GM18951 (cell line): Measurements from ENCODE around the gene ZDHHC1.

Experiments
- POLR2A ChIP-seq: IDR thresholded peaks from 4 replicates; pipeline ENCODE4 v1.6.1; 2011; ENCODE audit warnings: mild to moderate bottlenecking; ENCODE audit not compliant: insufficient read length, insufficient read depth; ENCODE audit errors: extremely low read depth
- in situ Hi-C: fragments of 300-500 bp; cut with MboI; formaldehyde crosslinking; loops from one replicate; pipeline ENCODE4 v1.12.0; 2022; ENCODE audit warnings: low sequenced_read_pairs, mixed read lengths, inconsistent platforms; ENCODE audit not compliant: unreplicated experiment

The ZDHHC1 gene

GRCh38 chr16:67456391-67457081, 40.3 kb upstream of the ZDHHC1 start:
- no peak for TF ChIP-seq POLR2A
- in situ Hi-C loops = no loop called here

- in situ Hi-C loops = no loop called here
- TF ChIP-seq POLR2A = no peak
These were observed 38.6 kb upstream of the ZDHHC1 start for GRCh38 chr16:67454852-67455251.

GRCh38 chr16:67454104-67454503, 37.8 kb upstream of the ZDHHC1 start:
- no peak for TF ChIP-seq POLR2A
- in situ Hi-C loops = no loop called here

GRCh38 chr16:67451704-67452435, 35.6 kb upstream of the ZDHHC1 start:
- in situ Hi-C loops = no loop called here
- TF ChIP-seq POLR2A = no peak

- TF ChIP-seq POLR2A = no peak
- in situ Hi-C loops = no loop called here
These were observed 34.9 kb upstream of the ZDHHC1 start for GRCh38 chr16:67451061-67451703.

- TF ChIP-seq POLR2A = no peak
- in situ Hi-C loops = no loop called here
These were observed 33.5 kb upstream of the ZDHHC1 start for GRCh38 chr16:67449739-67450138.

- no peak for TF ChIP-seq POLR2A
These were observed 33.1 kb upstream of the ZDHHC1 start for GRCh38 chr16:67449336-67449735.

GRCh38 chr16:67448580-67448979, 32.3 kb upstream of the ZDHHC1 start:
- in situ Hi-C loops = no loop called here
- TF ChIP-seq POLR2A = no peak

More at GRCh38 chr16:67449336-67449735, 33.1 kb upstream of the ZDHHC1 start:
- in situ Hi-C loops = no loop called here

- in situ Hi-C loops = no loop called here
- no peak for TF ChIP-seq POLR2A
These were observed 31.3 kb upstream of the ZDHHC1 start for GRCh38 chr16:67447508-67448076.

- in situ Hi-C loops = no loop called here
- no peak for TF ChIP-seq POLR2A
These were observed 30.8 kb upstream of the ZDHHC1 start for GRCh38 chr16:67446968-67447507.

- no peak for TF ChIP-seq POLR2A
- in situ Hi-C loops = no loop called here
These were observed 29.9 kb upstream of the ZDHHC1 start for GRCh38 chr16:67445913-67446907.

- no peak for TF ChIP-seq POLR2A
- in situ Hi-C loops = no loop called here
These were observed 29.2 kb upstream of the ZDHHC1 start for GRCh38 chr16:67445441-67445912.

- TF ChIP-seq POLR2A = no peak
These were observed 28.8 kb upstream of the ZDHHC1 start for GRCh38 chr16:67445126-67445426.

More at GRCh38 chr16:67445126-67445426, 28.8 kb upstream of the ZDHHC1 start:
- in situ Hi-C loops = no loop called here
